Loucy (cell line): ENCODE results near the gene CAMTA1.

Source experiments
- EZH2phosphoT487 ChIP-seq: fragments of 200-600 bp; IDR thresholded peaks from 2 replicates; pipeline ENCODE4 v1.6.1; 2018; ENCODE audit warnings: antibody characterized with exemption, mild to moderate bottlenecking, moderate library complexity, borderline replicate concordance
- TF ChIP-seq, protein P1 (sequence below): fragments of 200-600 bp; sonication (generic); conservative IDR thresholded peaks from 2 replicates; pipeline ENCODE4 v1.5.1; 2014; ENCODE audit warnings: mild to moderate bottlenecking, antibody characterized with exemption, low read length

DNA sequence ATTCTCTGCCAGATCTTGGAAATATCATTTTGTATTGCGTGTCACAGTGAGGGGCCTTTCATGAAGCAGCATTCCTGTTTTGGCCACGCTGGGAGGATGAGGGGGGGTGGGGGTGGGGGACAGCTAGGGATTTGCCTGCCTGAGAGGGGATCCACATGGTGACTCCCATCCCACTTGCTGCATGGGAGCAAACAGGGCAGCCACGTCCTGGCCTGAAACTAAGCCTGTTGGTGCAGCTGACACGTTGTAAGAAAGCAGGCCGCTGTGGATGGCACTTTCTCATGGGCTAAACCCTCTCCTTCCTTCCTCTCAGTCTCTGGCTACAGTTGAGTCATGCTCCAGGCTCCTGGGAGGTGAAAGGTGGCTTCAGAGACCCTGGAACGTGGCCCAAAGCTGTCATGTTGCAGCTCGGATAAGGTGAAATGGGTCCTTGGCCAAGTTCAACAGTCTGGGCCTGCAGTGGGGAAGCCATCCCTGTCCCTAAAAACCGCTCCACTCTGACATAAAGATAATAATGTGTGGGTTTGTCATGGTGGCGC lies 639.2 kb downstream of the CAMTA1 start:
- TF ChIP-seq EZH2phosphoT487: no peak
- TF ChIP-seq, protein P1, sequence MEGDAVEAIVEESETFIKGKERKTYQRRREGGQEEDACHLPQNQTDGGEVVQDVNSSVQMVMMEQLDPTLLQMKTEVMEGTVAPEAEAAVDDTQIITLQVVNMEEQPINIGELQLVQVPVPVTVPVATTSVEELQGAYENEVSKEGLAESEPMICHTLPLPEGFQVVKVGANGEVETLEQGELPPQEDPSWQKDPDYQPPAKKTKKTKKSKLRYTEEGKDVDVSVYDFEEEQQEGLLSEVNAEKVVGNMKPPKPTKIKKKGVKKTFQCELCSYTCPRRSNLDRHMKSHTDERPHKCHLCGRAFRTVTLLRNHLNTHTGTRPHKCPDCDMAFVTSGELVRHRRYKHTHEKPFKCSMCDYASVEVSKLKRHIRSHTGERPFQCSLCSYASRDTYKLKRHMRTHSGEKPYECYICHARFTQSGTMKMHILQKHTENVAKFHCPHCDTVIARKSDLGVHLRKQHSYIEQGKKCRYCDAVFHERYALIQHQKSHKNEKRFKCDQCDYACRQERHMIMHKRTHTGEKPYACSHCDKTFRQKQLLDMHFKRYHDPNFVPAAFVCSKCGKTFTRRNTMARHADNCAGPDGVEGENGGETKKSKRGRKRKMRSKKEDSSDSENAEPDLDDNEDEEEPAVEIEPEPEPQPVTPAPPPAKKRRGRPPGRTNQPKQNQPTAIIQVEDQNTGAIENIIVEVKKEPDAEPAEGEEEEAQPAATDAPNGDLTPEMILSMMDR: no peak
